Gastrocnemius medialis (tissue), 4 donors: ENCODE measurements around the gene METTL16. TPM values are rescaled to one million over a fixed set of nuclear protein-coding genes. Genes with fewer than 3 reads are reported as not detected.
"Not testable (repeated sequence)": the region's sequence is repeated elsewhere in the genome, so short reads cannot be mapped to it uniquely, and the experiment has no call there.

Experiments used
- ATAC-seq, 2 donors: fragments of 150-250 bp; one replicate each; pipeline ENCODE4 v1.9.1; 2016
- DNase-seq, 2 donors: peaks; one replicate each; pipeline ENCODE4 v3.0.0-alpha.2; 2019
- H3K27ac ChIP-seq, 4 donors: fragments of 200-600 bp; sonication (generic); 1 replicate in 1 of 4; 2 replicates in 3 of 4; pipeline ENCODE4 v1.5.1; 2016 to 2018; ENCODE audit warnings: mild to moderate bottlenecking in 2 of 4, moderate library complexity in 1 of 4
- H3K27me3 ChIP-seq, 3 donors: fragments of 200-600 bp; sonication (generic) in 2 of 3; 1 replicate in 1 of 3; 2 replicates in 2 of 3; pipeline versions ENCODE4 v1.5.1 to v1.6.0; 2016 to 2019; ENCODE audit warnings: mild to moderate bottlenecking in 1 of 3, moderate library complexity in 1 of 3
- H3K36me3 ChIP-seq, 2 donors: fragments of 200-600 bp; sonication (generic) in 1 of 2; one replicate each; pipeline ENCODE4 v1.5.1; 2017 to 2018
- H3K4me1 ChIP-seq, 2 donors: fragments of 200-600 bp; sonication (generic) in 1 of 2; one replicate each; pipeline ENCODE4 v1.5.1; 2016 to 2017; ENCODE audit warnings: mild to moderate bottlenecking in 2 of 2
- H3K4me3 ChIP-seq, 4 donors: fragments of 200-600 bp; sonication (generic) in 3 of 4; 1 replicate in 1 of 4; 2 replicates in 3 of 4; pipeline ENCODE4 v1.5.1; 2016 to 2019; ENCODE audit warnings: mild to moderate bottlenecking in 2 of 4
- H3K9me3 ChIP-seq, 3 donors: fragments of 200-600 bp; sonication (generic) in 2 of 3; 1 replicate in 1 of 3; 2 replicates in 2 of 3; pipeline ENCODE4 v1.5.1; 2016 to 2019
- POLR2A ChIP-seq, 2 donors: fragments of 450-650 bp; IDR thresholded peaks; one replicate each; pipeline ENCODE4 v1.6.1; 2017; ENCODE audit warnings: antibody characterized with exemption in 2 of 2, mild to moderate bottlenecking in 2 of 2, moderate library complexity in 2 of 2
- in situ Hi-C, 4 donors: fragments of 200-750 bp; cut with MboI; loops; one replicate each; pipeline versions ENCODE4 v1.15.0 to v1.8.0; 2017; ENCODE audit warnings: low sequenced_read_pairs in 4 of 4
- intact Hi-C: fragments of 100-400 bp; cut with DNase I; formaldehyde crosslinking; loops from one replicate; pipeline ENCODE4 v1.15.1; 2023; ENCODE audit warnings: low total_unique reads
- total RNA-seq, 4 donors: library from RNA; depleted of rRNA; stranded (reverse); fragments of >200 nt; gene quantifications; one replicate each; pipeline versions ENCODE4 v1.1.0 to v1.2.3, GENCODE V29; 2016
- TF ChIP-seq, protein P1 (sequence below), 5 experiments: fragments of 450-650 bp in 3 of 5; fragments of 200-600 bp in 2 of 5; sonication (generic) in 2 of 5; IDR thresholded peaks in 4 of 5; conservative IDR thresholded peaks in 1 of 5; 1 replicate in 4 of 5; 2 replicates in 1 of 5; pipeline ENCODE4 v1.5.1; 2016 to 2019; ENCODE audit warnings: antibody characterized with exemption in 5 of 5, mild to moderate bottlenecking in 3 of 5, moderate library complexity in 3 of 5

Gene METTL16
- total RNA-seq, 4 donors from 2014 or later: 18.2 to 59.7 (median 25.4) TPM

DNA sequence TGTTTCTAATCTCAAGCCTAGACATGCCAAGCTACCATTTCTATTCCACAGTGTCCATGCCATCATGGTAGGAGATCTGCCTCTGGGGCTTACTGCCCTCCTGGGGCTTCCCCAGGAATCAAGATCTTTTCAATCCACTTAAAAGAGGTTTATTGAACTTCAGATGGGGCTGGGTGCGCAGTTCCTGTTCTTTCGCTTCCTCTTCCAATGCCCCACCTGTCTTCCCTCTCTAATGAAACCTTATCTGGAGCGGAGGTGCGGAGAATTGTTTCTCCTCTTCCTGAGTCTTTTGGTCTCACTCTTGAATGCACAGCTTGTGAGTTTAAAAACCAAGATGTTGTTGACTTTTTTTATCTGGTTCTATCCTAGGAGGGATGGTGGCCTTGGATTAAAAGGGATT, 30.4 kb upstream of the METTL16 start:
- DNase-seq: no peak
- TF ChIP-seq, protein P1, sequence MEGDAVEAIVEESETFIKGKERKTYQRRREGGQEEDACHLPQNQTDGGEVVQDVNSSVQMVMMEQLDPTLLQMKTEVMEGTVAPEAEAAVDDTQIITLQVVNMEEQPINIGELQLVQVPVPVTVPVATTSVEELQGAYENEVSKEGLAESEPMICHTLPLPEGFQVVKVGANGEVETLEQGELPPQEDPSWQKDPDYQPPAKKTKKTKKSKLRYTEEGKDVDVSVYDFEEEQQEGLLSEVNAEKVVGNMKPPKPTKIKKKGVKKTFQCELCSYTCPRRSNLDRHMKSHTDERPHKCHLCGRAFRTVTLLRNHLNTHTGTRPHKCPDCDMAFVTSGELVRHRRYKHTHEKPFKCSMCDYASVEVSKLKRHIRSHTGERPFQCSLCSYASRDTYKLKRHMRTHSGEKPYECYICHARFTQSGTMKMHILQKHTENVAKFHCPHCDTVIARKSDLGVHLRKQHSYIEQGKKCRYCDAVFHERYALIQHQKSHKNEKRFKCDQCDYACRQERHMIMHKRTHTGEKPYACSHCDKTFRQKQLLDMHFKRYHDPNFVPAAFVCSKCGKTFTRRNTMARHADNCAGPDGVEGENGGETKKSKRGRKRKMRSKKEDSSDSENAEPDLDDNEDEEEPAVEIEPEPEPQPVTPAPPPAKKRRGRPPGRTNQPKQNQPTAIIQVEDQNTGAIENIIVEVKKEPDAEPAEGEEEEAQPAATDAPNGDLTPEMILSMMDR (IDR thresholded peaks at IDR 0.05 in 4 of 5, conservative IDR thresholded peaks at IDR 0.05 in 1 of 5): no peak
- TF ChIP-seq POLR2A (IDR thresholded peaks at IDR 0.05): no peak
- no peaks in the 10 kb centered on the region for H3K9me3 ChIP-seq
- in situ Hi-C loops (no loop called here), intact Hi-C loops (no loop called here)
- no peaks in the 10 kb centered on the region for H3K4me1 ChIP-seq
- H3K4me3 ChIP-seq: no peak overlapping the region
- ATAC-seq: no peak
- no peaks in the 10 kb centered on the region for H3K27me3 ChIP-seq
- H3K36me3 ChIP-seq: no peaks in the 10 kb centered on the region
- H3K27ac ChIP-seq: no peak overlapping the region

DNA sequence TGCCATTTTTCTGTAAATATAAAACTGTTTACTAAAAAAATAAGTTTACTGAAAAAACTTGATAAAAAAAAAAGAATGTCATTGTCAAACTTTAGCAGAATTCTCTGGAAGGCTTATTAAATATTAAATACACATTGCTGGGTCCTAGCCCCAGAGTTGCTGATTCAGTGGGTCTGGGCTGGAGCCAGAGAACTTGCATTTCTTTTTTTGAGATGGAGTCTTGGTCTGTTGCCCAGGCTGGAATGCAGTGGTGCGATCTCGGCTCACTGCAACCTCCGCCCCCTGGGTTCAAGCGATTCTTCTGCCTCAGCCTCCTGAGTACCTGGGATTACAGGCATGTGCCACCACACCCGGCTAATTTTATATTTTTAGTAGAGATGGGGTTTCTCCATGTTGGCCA, 25.9 kb upstream of the METTL16 start:
- H3K27ac ChIP-seq, H3K4me3 ChIP-seq, H3K9me3 ChIP-seq, DNase-seq, ATAC-seq, intact Hi-C loops, H3K27me3 ChIP-seq, H3K4me1 ChIP-seq, H3K36me3 ChIP-seq, in situ Hi-C loops: not testable (repeated sequence)

DNA sequence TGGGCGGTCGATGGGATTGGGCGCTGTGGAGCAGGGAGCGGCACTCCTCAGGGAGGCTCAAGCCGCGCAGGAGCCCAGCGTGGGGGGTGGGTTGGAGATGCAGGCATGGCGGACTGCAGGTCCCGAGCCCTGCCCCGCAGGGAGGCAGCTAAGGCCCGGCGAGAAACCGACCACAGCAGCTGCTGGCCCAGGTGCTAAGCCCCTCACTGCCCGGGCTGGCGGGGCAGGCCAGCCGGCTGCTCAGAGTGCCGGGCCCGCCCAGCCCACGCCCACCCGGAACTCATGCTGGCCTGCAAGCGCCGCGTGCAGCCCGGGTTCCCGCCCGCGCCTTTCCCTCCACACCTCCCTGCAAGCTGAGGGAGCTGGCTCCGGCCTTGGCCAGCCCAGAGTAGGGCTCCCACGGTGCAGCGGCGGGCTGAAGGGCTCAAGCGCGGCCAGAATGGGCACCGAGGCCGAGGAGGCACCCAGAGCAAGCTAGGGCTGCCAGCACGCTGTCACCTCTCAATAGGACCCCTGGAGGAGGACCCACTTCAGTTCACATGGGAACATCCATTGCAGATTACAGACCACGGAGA, 20.5 kb upstream of the METTL16 start:
- H3K9me3 ChIP-seq: no peaks in the 10 kb centered on the region
- TF ChIP-seq POLR2A (IDR thresholded peaks at IDR 0.05): no peak
- TF ChIP-seq, protein P1 (IDR thresholded peaks at IDR 0.05 in 4 of 5, conservative IDR thresholded peaks at IDR 0.05 in 1 of 5): no peak
- DNase-seq: no peak
- no peaks in the 10 kb centered on the region for H3K36me3 ChIP-seq
- intact Hi-C loops (no loop called here), in situ Hi-C loops (no loop called here)
- no peak overlapping the region for H3K27ac ChIP-seq
- ATAC-seq: no peak
- no peaks in the 10 kb centered on the region for H3K27me3 ChIP-seq
- H3K4me1 ChIP-seq: no peaks in the 10 kb centered on the region
- H3K4me3 ChIP-seq: no peak overlapping the region

DNA sequence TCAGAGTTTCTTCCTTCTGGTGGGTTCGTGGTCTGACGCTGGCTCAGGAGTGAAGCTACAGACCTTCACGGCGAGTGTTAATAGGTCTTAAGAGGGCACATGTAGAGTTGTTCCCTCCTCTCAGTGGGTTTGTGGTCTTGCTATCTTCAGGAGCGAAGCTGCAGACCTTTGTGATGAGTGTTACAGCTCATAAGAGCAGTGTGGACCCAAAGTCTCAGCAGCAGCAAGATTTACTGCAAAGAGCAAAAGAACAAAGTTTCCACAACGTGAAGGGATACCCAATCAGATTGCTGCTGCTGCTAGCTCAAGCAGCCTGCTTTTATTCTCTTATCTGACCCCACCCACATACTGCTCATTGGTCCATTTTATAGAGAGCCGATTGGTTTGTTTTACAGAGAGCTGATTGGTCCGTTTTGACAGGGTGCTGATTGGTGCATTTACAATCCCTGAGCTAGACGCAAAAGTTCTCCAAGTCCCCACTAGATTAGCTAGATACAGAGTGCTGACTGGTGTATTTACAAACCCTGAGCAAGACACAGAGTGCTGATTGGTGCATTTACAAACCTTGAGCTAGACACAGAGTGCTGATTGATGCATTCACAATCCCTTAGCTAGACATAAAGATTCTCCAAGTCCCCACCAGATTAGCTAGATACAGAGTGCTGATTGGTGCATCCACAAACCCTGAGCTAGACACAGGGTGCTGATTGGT, 19.7 kb upstream of the METTL16 start:
- H3K36me3 ChIP-seq, in situ Hi-C loops, H3K27ac ChIP-seq, intact Hi-C loops, H3K4me1 ChIP-seq, ATAC-seq, H3K27me3 ChIP-seq, DNase-seq, H3K4me3 ChIP-seq, H3K9me3 ChIP-seq: not testable (repeated sequence)

DNA sequence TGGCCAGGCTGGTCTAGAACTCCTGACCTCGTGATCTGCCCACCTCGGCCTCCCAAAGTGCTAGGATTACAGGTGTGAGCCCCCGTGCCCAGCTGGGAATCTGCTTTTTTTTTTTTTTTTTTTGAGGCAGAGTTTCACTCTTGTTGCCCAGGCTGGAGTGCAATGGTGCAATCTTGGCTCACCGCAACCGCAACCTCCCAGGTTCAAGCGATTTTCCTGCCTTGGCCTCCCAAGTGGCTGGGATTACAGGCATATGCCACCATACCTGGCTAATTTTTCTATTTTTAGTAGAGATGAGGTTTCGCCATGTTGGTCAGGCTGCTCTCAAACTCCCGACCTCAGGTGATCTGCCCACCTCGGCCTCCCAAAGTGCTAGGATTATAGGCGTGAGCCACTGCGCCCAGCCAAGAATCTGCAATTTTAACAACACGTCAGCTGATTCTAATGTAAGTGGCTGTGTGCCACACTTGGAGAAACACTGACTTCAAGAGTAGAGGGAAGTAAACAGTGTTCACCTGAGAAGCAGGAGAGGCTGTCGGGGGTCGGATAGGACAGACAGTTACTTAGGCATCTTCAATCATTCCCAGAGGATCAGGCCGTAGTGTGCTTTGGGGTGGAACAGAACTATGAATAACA, 10.2 kb upstream of the METTL16 start:
- H3K9me3 ChIP-seq, intact Hi-C loops, ATAC-seq, H3K4me3 ChIP-seq, in situ Hi-C loops, DNase-seq, H3K36me3 ChIP-seq, H3K27ac ChIP-seq, H3K4me1 ChIP-seq, H3K27me3 ChIP-seq: not testable (repeated sequence)

DNA sequence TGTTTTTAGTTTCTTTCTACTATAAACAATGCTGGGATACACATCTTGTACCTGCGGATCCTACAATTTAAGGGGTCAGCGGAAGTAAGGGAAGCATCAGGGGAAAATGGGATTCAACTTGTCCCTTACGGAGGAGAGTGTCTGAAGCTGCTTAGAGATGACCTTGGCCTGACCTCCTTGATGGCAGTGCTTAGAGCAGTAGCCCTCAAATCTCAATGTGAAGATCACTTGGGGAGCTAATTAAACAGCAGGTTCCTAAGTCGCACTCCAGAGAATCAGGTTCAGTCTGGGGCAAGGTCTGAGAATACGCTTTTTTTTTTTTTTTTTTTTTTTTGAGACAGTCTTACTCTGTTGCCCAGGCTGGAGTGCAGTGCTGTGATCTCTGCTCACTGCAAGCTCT, 9.6 kb upstream of the METTL16 start:
- Histone ChIP-seq H3K27ac (no peak overlapping the region), H3K9me3 (no peaks in the 10 kb centered on the region), H3K36me3 (no peaks in the 10 kb centered on the region), H3K27me3 (no peaks in the 10 kb centered on the region), H3K4me3 (no peak overlapping the region), H3K4me1 (no peaks in the 10 kb centered on the region)
- intact Hi-C loops (no loop called here), in situ Hi-C loops (no loop called here)
- no peak for DNase-seq
- no peak for ATAC-seq
- TF ChIP-seq, protein P1 (IDR thresholded peaks at IDR 0.05 in 4 of 5, conservative IDR thresholded peaks at IDR 0.05 in 1 of 5): no peak
- no peak for TF ChIP-seq POLR2A (IDR thresholded peaks at IDR 0.05)
